ENCODE results near the gene G0S2.

G0S2 gene

DNA sequence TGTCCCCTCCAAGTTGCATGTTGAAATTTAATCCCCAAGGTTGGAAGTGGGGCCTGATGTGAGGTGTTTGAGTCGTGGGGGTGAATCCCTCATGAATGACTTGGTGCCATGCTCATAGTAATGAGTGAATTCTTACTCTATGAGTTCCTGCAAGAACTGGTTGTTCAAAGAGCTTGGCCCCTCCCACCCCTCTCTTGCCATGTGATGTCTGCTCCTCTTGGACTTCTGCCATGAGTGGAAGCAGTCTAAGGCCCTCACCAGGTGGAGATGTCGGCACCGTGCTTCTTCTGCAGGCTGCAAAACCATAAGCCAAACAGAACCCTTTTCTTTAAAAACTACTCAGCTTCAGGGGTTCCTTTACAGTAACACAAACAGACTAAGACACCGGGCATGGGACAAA is 14.3 kb downstream of the G0S2 start:
- DNase-seq (ENCODE audit: low read depth in 1 of 2, low spot score in 1 of 2): no peak
- no peaks in the 10 kb centered on the region for H3K27me3 ChIP-seq (ENCODE audit: insufficient read depth, poor library complexity, severe bottlenecking)
- no peak overlapping the region for H3K27ac ChIP-seq (replicated peaks)
- no peak overlapping the region for H3K4me3 ChIP-seq (replicated peaks; ENCODE audit: insufficient read depth, low read length)
- TF ChIP-seq SPI1 (IDR thresholded peaks at IDR 0.05; ENCODE audit: borderline replicate concordance, low read depth): no peak

DNA sequence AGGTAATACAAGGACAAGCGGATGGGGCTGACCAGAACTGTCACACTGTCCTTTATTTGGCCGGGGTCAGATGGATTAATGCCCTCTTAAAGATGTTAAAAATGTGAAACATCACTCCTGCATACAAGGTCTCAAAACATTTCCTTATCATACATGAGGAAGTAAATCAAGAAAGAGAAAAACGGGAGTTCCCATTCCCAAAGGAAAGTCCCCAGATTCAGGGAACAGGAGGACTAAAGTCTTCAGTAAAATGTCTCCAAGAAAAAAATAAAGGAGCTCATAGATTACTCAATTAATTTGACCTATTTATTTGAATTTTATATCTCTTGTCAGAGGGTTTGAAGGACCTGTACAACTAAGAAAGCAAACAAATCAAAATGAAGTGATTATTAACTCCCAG is 16.0 kb downstream of the G0S2 start:
- no peak overlapping the region for H3K27ac ChIP-seq (replicated peaks)
- no peak overlapping the region for H3K4me3 ChIP-seq (replicated peaks; ENCODE audit: insufficient read depth, low read length)
- TF ChIP-seq GABPA (IDR thresholded peaks at IDR 0.05; ENCODE audit: low read depth): no peak
- TF ChIP-seq, protein P1, sequence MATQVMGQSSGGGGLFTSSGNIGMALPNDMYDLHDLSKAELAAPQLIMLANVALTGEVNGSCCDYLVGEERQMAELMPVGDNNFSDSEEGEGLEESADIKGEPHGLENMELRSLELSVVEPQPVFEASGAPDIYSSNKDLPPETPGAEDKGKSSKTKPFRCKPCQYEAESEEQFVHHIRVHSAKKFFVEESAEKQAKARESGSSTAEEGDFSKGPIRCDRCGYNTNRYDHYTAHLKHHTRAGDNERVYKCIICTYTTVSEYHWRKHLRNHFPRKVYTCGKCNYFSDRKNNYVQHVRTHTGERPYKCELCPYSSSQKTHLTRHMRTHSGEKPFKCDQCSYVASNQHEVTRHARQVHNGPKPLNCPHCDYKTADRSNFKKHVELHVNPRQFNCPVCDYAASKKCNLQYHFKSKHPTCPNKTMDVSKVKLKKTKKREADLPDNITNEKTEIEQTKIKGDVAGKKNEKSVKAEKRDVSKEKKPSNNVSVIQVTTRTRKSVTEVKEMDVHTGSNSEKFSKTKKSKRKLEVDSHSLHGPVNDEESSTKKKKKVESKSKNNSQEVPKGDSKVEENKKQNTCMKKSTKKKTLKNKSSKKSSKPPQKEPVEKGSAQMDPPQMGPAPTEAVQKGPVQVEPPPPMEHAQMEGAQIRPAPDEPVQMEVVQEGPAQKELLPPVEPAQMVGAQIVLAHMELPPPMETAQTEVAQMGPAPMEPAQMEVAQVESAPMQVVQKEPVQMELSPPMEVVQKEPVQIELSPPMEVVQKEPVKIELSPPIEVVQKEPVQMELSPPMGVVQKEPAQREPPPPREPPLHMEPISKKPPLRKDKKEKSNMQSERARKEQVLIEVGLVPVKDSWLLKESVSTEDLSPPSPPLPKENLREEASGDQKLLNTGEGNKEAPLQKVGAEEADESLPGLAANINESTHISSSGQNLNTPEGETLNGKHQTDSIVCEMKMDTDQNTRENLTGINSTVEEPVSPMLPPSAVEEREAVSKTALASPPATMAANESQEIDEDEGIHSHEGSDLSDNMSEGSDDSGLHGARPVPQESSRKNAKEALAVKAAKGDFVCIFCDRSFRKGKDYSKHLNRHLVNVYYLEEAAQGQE (IDR thresholded peaks at IDR 0.05; ENCODE audit: insufficient replicate concordance, low read depth): no peak
- TF ChIP-seq, protein P2, sequence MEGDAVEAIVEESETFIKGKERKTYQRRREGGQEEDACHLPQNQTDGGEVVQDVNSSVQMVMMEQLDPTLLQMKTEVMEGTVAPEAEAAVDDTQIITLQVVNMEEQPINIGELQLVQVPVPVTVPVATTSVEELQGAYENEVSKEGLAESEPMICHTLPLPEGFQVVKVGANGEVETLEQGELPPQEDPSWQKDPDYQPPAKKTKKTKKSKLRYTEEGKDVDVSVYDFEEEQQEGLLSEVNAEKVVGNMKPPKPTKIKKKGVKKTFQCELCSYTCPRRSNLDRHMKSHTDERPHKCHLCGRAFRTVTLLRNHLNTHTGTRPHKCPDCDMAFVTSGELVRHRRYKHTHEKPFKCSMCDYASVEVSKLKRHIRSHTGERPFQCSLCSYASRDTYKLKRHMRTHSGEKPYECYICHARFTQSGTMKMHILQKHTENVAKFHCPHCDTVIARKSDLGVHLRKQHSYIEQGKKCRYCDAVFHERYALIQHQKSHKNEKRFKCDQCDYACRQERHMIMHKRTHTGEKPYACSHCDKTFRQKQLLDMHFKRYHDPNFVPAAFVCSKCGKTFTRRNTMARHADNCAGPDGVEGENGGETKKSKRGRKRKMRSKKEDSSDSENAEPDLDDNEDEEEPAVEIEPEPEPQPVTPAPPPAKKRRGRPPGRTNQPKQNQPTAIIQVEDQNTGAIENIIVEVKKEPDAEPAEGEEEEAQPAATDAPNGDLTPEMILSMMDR (IDR thresholded peaks at IDR 0.05; ENCODE audit: insufficient read depth, low read length): no peak
- no peak for TF ChIP-seq SPI1 (IDR thresholded peaks at IDR 0.05; ENCODE audit: borderline replicate concordance, low read depth)
- no peak for TF ChIP-seq POLR2AphosphoS5 (IDR thresholded peaks at IDR 0.05; ENCODE audit: low read depth)
- DNase-seq (ENCODE audit: low read depth in 1 of 2, low spot score in 1 of 2): no peak
- H3K27me3 ChIP-seq (ENCODE audit: insufficient read depth, poor library complexity, severe bottlenecking): peaks cover 2% of the 10 kb centered on the region

DNA sequence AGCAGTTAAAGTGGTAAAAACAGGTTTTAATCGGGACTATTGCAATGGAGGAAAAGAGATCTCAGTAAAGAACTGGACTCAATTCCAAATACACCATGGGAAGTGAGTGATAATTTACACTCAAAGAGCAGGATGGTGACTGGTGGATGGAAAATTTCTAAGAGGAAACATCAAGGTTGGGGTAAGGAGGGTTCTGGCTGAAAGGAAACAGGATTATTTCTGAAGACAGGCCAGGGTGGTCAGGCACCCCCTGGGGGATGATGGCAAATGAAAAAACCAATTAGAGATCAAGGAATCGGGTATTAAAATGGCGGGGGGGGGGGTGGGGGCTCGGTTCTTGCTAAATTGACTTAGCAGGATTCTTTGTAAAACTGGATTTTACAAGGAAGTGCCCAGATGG is 17.1 kb downstream of the G0S2 start:
- no peak for DNase-seq (ENCODE audit: low read depth in 1 of 2, low spot score in 1 of 2)
- no peak overlapping the region for H3K4me3 ChIP-seq (replicated peaks; ENCODE audit: insufficient read depth, low read length)
- H3K27me3 ChIP-seq (ENCODE audit: insufficient read depth, poor library complexity, severe bottlenecking): peaks cover 2% of the 10 kb centered on the region
- no peak overlapping the region for H3K27ac ChIP-seq (replicated peaks)
- TF ChIP-seq, protein P1 (IDR thresholded peaks at IDR 0.05; ENCODE audit: insufficient replicate concordance, low read depth): no peak
- TF ChIP-seq, protein P2 (IDR thresholded peaks at IDR 0.05; ENCODE audit: insufficient read depth, low read length): no peak
- TF ChIP-seq POLR2AphosphoS5 (IDR thresholded peaks at IDR 0.05; ENCODE audit: low read depth) (no peak), SPI1 (IDR thresholded peaks at IDR 0.05; ENCODE audit: borderline replicate concordance, low read depth) (no peak), GABPA (IDR thresholded peaks at IDR 0.05; ENCODE audit: low read depth) (no peak)

DNA sequence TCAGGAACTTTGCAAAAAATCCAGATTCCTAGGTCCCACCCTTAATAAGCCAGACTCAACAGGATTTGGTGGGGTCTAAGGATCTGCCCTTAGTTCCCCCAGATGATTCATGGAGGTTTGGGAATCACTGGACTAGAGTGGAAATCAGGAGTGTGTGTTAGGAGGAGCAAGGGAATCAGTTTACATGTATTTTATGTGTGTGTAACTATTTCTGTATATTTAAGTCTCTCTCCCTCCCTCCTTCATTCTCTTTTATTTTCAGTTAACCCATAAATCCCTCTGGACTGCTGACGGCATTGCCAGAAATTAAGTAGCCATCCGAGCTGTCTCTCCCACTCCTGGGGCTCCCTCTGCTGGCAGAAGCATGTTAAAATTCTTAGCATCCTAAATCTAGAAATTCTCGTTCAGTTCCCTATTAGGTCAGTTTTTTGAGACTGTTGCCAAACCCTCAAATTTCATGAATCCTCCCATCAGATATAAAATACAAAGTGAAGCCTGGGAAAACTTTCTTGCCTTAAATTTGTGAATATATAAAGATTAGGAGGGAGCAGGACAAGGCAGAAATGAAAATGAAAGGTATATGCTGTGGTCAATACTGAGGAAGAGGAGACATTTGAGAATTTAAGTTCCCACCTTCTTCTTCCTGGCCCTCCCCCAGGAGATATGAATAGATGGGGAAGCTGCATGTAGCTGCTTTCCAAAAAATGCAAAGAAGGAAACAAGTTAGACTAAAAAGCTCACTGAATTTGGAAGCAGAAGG is 17.7 kb downstream of the G0S2 start:
- H3K4me3 ChIP-seq (replicated peaks; ENCODE audit: insufficient read depth, low read length): no peak overlapping the region
- DNase-seq (ENCODE audit: low read depth in 1 of 2, low spot score in 1 of 2): peak in 1 of 2 experiments; percentile 72
- no peak overlapping the region for H3K27ac ChIP-seq (replicated peaks)
- TF ChIP-seq GABPA (IDR thresholded peaks at IDR 0.05; ENCODE audit: low read depth) (no peak), SPI1 (IDR thresholded peaks at IDR 0.05; ENCODE audit: borderline replicate concordance, low read depth) (peak; percentile 38; the same call in 1 of the 2 replicates), POLR2AphosphoS5 (IDR thresholded peaks at IDR 0.05; ENCODE audit: low read depth) (no peak)
- TF ChIP-seq, protein P1 (IDR thresholded peaks at IDR 0.05; ENCODE audit: insufficient replicate concordance, low read depth): no peak
- TF ChIP-seq, protein P2 (IDR thresholded peaks at IDR 0.05; ENCODE audit: insufficient read depth, low read length): peak; percentile 76
- peaks cover 2% of the 10 kb centered on the region for H3K27me3 ChIP-seq (ENCODE audit: insufficient read depth, poor library complexity, severe bottlenecking)

All from HL-60 (cell line).